H1 (cell line): ENCODE measurements around the gene ACAP1. TPM values are rescaled to one million over a fixed set of nuclear protein-coding genes. Genes with fewer than 3 reads are reported as not detected.
A peak's percentile ranks its signal among the peaks of the same experiment; 100 is the strongest.

ENCODE experiments used
- BRCA1 ChIP-seq: IDR thresholded peaks from 2 replicates; pipeline ENCODE4 v1.6.1; 2012; ENCODE audit warnings: low read depth, low read length, improper control_type of control experiment
- CHD7 ChIP-seq: fragments of 300-600 bp; sonication (generic); IDR thresholded peaks from 2 replicates; pipeline ENCODE4 v1.7.1; 2012; ENCODE audit warnings: low read length, moderate library complexity, mild to moderate bottlenecking, inconsistent platforms; ENCODE audit not compliant: insufficient replicate concordance
- SP1 ChIP-seq: IDR thresholded peaks from 2 replicates; pipeline ENCODE4 v1.6.1; 2011; ENCODE audit warnings: low read depth, low read length
- polyA plus RNA-seq, 7 experiments: library from polyadenylated mRNA; depleted of rRNA in 3 of 7; stranded (reverse) in 5 of 7; unstranded in 2 of 7; fragments of >200 nt in 5 of 7; fragments of 200-250 nt in 2 of 7; gene quantifications; 1 replicate in 5 of 7; 2 replicates in 1 of 7; 4 replicates in 1 of 7; pipeline versions ENCODE4 v1.2.1 to v1.2.3, GENCODE V29; 2011 to 2013; ENCODE audit warnings: missing spikeins in 2 of 7, mixed read lengths in 2 of 7
- total RNA-seq: library from RNA; stranded (reverse); fragmentation: NEBNext Ultra II Directional; extraction: Animal tissue kit (Norgen Biotek cat#: 25700); gene quantifications from 2 replicates; pipeline ENCODE4 v1.2.1, GENCODE V29; 2021

ACAP1 gene
- total and polyA plus RNA-seq, 2 of the 8 experiments (the other 6 are each of a cell fraction or from before 2014, with no cell fraction given) = 11.9 to 45.1 TPM

DNA sequence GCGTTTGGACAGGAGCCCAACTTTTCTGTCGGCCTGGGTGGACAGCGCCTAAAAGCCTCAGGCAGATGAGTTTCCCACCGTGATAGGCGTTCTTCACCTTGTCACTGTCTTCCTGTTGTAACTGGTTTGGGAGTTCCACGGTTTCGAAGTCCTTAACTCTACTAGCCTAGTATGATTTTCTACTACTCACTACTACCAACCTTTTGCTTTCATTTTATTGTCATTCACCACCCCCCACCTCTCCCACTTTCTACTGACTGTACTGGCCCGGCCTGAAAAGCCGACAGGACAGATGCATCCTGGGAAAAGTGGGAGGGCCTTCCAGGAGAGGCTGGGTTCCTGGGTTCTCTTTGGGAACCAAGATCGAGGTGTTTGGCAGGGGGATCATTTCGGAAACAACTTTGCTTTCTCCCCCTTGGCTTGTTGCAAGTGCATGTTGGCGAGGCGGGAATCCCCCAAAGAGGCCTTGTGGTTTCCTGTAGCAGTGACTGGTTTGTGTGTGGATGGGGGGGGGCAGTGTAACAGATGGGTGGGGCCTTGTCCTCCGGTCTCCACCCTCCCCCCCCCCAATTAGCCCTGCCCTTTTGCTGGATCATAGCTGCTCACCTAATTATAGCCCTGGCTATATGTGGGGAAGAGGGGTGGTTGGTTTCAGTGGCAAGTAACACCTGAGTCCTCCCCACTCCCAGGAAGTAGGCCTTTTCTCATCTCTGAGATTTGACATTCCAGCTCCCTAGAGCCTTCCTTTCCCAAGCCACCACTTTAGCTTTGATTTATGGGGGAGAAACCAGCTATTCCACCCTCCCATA lies 27.5 kb upstream of the ACAP1 start (continued):
- TF ChIP-seq CHD7 = no peak
- TF ChIP-seq SP1 = peak; percentile 47; the same call in 1 of the 2 replicates
- TF ChIP-seq BRCA1 = no peak
